GM23338 (cell line): Measurements from ENCODE around the gene GPC6.

ENCODE experiments used
- POLR2AphosphoS5 ChIP-seq: IDR thresholded peaks from 2 replicates; pipeline ENCODE4 v1.6.1; 2016; ENCODE audit warnings: antibody characterized with exemption, low read depth
- TF ChIP-seq, protein P1 (sequence below): IDR thresholded peaks from one replicate; pipeline ENCODE4 v1.6.1; 2018; ENCODE audit warnings: antibody characterized with exemption; ENCODE audit not compliant: unreplicated experiment
- TF ChIP-seq, protein P2 (sequence below), 2 experiments: fragments of 200-600 bp in 1 of 2; sonication (generic) in 1 of 2; conservative IDR thresholded peaks; 2 replicates each; pipeline versions ENCODE4 v1.5.1 to v1.6.1; 2016 to 2017; ENCODE audit warnings: antibody characterized with exemption in 2 of 2, low read depth in 2 of 2, mild to moderate bottlenecking in 2 of 2, moderate library complexity in 1 of 2
- TF ChIP-seq, protein P3 (sequence below): fragments of 250-450 bp; sonication (Bioruptor Pico); IDR thresholded peaks from 2 replicates; pipeline ENCODE4 v1.5.0; 2020; ENCODE audit warnings: mild to moderate bottlenecking, moderate library complexity

DNA sequence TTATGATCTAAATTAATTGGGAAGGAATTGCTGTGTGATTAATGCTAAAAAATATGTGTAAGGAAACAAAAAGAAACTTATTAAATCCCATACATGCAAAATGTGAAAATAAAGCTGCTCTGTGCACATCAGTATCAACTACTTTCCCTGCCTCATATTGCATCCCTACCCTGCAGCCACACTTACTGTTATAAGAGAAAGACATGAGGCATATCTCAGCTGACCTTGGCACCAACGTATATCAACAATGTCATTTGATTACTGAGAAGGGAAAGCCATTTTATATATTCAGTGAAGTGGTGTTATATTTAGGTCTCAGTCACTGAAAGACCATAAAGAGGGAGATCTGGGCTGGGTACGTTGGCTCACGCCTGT lies 585.1 kb downstream of the GPC6 start:
- TF ChIP-seq, protein P1, sequence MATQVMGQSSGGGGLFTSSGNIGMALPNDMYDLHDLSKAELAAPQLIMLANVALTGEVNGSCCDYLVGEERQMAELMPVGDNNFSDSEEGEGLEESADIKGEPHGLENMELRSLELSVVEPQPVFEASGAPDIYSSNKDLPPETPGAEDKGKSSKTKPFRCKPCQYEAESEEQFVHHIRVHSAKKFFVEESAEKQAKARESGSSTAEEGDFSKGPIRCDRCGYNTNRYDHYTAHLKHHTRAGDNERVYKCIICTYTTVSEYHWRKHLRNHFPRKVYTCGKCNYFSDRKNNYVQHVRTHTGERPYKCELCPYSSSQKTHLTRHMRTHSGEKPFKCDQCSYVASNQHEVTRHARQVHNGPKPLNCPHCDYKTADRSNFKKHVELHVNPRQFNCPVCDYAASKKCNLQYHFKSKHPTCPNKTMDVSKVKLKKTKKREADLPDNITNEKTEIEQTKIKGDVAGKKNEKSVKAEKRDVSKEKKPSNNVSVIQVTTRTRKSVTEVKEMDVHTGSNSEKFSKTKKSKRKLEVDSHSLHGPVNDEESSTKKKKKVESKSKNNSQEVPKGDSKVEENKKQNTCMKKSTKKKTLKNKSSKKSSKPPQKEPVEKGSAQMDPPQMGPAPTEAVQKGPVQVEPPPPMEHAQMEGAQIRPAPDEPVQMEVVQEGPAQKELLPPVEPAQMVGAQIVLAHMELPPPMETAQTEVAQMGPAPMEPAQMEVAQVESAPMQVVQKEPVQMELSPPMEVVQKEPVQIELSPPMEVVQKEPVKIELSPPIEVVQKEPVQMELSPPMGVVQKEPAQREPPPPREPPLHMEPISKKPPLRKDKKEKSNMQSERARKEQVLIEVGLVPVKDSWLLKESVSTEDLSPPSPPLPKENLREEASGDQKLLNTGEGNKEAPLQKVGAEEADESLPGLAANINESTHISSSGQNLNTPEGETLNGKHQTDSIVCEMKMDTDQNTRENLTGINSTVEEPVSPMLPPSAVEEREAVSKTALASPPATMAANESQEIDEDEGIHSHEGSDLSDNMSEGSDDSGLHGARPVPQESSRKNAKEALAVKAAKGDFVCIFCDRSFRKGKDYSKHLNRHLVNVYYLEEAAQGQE = no peak
- TF ChIP-seq, protein P2, sequence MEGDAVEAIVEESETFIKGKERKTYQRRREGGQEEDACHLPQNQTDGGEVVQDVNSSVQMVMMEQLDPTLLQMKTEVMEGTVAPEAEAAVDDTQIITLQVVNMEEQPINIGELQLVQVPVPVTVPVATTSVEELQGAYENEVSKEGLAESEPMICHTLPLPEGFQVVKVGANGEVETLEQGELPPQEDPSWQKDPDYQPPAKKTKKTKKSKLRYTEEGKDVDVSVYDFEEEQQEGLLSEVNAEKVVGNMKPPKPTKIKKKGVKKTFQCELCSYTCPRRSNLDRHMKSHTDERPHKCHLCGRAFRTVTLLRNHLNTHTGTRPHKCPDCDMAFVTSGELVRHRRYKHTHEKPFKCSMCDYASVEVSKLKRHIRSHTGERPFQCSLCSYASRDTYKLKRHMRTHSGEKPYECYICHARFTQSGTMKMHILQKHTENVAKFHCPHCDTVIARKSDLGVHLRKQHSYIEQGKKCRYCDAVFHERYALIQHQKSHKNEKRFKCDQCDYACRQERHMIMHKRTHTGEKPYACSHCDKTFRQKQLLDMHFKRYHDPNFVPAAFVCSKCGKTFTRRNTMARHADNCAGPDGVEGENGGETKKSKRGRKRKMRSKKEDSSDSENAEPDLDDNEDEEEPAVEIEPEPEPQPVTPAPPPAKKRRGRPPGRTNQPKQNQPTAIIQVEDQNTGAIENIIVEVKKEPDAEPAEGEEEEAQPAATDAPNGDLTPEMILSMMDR (conservative IDR thresholded peaks at IDR 0.05; ENCODE audit: low read depth in 2 of 2) = no peak
- TF ChIP-seq POLR2AphosphoS5 = no peak
- TF ChIP-seq, protein P3, sequence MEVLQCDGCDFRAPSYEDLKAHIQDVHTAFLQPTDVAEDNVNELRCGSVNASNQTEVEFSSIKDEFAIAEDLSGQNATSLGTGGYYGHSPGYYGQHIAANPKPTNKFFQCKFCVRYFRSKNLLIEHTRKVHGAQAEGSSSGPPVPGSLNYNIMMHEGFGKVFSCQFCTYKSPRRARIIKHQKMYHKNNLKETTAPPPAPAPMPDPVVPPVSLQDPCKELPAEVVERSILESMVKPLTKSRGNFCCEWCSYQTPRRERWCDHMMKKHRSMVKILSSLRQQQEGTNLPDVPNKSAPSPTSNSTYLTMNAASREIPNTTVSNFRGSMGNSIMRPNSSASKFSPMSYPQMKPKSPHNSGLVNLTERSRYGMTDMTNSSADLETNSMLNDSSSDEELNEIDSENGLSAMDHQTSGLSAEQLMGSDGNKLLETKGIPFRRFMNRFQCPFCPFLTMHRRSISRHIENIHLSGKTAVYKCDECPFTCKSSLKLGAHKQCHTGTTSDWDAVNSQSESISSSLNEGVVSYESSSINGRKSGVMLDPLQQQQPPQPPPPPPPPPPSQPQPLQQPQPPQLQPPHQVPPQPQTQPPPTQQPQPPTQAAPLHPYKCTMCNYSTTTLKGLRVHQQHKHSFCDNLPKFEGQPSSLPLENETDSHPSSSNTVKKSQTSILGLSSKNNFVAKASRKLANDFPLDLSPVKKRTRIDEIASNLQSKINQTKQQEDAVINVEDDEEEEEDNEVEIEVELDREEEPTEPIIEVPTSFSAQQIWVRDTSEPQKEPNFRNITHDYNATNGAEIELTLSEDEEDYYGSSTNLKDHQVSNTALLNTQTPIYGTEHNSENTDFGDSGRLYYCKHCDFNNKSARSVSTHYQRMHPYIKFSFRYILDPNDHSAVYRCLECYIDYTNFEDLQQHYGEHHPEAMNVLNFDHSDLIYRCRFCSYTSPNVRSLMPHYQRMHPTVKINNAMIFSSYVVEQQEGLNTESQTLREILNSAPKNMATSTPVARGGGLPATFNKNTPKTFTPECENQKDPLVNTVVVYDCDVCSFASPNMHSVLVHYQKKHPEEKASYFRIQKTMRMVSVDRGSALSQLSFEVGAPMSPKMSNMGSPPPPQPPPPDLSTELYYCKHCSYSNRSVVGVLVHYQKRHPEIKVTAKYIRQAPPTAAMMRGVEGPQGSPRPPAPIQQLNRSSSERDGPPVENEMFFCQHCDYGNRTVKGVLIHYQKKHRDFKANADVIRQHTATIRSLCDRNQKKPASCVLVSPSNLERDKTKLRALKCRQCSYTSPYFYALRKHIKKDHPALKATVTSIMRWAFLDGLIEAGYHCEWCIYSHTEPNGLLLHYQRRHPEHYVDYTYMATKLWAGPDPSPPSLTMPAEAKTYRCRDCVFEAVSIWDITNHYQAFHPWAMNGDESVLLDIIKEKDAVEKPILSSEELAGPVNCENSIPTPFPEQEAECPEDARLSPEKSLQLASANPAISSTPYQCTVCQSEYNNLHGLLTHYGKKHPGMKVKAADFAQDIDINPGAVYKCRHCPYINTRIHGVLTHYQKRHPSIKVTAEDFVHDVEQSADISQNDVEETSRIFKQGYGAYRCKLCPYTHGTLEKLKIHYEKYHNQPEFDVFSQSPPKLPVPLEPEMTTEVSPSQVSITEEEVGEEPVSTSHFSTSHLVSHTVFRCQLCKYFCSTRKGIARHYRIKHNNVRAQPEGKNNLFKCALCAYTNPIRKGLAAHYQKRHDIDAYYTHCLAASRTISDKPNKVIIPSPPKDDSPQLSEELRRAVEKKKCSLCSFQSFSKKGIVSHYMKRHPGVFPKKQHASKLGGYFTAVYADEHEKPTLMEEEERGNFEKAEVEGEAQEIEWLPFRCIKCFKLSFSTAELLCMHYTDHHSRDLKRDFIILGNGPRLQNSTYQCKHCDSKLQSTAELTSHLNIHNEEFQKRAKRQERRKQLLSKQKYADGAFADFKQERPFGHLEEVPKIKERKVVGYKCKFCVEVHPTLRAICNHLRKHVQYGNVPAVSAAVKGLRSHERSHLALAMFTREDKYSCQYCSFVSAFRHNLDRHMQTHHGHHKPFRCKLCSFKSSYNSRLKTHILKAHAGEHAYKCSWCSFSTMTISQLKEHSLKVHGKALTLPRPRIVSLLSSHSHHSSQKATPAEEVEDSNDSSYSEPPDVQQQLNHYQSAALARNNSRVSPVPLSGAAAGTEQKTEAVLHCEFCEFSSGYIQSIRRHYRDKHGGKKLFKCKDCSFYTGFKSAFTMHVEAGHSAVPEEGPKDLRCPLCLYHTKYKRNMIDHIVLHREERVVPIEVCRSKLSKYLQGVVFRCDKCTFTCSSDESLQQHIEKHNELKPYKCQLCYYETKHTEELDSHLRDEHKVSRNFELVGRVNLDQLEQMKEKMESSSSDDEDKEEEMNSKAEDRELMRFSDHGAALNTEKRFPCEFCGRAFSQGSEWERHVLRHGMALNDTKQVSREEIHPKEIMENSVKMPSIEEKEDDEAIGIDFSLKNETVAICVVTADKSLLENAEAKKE (CRISPR knock-in tag) = no peak
